ENCODE results near the gene BICDL2.

GRCh38 chr16:3032624-3033023 is 4.1 kb downstream of the BICDL2 start:
- no peak for TF ChIP-seq FOXA1 (IDR thresholded peaks at IDR 0.05)
- no peak for TF ChIP-seq FOXM1 (IDR thresholded peaks at IDR 0.05; ENCODE audit: borderline replicate concordance)
- TF ChIP-seq BHLHE40 (IDR thresholded peaks at IDR 0.05; ENCODE audit: borderline replicate concordance): no peak
- no peak for TF ChIP-seq FOXK2 (IDR thresholded peaks at IDR 0.05)
- no peak for TF ChIP-seq SUZ12 (IDR thresholded peaks at IDR 0.05)
- TF ChIP-seq TARDBP (IDR thresholded peaks at IDR 0.05): no peak
- no peak for TF ChIP-seq HDGF (IDR thresholded peaks at IDR 0.05; ENCODE audit: borderline replicate concordance)
- TF ChIP-seq PKNOX1 (IDR thresholded peaks at IDR 0.05): no peak
- no peak for TF ChIP-seq ZNF384 (IDR thresholded peaks at IDR 0.05)
- no peak for TF ChIP-seq ARNT (IDR thresholded peaks at IDR 0.05)
- TF ChIP-seq ELF4 (IDR thresholded peaks at IDR 0.05): no peak
- no peak for TF ChIP-seq SP1 (IDR thresholded peaks at IDR 0.05)
